ENCODE data around the gene DIAPH2.

Gene DIAPH2

DNA sequence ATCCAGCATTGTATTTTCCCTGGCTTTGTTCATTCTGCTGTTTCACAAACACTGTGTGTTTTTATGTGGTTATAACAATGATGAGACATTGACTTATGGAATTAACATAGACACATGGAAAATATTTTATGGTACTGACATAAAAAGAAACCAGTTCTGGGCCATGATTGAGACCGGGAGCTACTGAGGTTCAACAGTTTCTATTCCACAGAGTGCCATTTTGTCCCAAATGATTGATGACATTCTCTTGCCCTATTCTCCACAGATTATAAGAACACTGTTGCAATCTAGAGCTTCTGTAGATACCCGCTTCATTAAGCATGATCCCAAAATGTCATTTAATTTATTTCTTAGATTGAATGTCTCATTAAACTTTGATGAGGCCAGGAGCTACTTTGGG, 525.9 kb downstream of the DIAPH2 start:
- no peak for DNase-seq

DNA sequence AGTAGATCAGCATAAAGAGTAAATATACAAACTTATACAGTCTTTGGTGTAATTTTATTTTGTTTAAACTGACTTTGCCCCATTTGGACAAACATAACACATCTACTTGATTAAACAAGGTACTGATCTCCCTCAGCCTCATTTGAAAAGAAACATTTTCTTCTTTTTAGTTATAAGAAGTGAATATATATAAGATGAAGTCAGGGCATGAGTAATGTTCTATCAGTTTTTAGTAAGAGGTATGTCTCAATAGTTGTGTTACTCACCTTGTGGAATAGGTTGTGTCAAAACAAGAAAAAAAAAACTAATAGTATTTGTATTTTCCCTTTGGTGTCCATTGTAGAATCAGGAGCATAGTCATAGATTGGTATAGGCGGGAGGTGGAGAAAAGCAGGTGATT, 526.4 kb downstream of the DIAPH2 start:
- no peak for DNase-seq

DNA sequence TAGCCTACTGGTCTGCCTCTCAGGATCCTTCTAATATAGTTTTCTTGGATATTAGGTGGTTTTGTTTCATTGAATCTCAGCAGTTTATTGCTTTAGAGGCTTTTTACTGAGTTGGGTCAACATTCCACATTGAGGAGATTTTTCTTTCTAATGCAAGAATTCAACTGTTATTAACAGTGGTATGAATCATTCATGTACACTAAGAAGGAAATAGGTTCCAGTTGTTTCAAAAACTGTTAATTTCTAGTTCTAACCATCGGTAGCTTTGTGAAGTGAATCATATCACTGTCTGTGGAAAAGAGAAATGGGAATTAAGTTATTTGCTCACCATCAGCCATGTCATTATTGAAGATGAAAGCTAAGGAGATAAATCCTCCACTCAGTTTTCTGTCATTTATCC, 530.5 kb downstream of the DIAPH2 start:
- no peak for DNase-seq

DNA sequence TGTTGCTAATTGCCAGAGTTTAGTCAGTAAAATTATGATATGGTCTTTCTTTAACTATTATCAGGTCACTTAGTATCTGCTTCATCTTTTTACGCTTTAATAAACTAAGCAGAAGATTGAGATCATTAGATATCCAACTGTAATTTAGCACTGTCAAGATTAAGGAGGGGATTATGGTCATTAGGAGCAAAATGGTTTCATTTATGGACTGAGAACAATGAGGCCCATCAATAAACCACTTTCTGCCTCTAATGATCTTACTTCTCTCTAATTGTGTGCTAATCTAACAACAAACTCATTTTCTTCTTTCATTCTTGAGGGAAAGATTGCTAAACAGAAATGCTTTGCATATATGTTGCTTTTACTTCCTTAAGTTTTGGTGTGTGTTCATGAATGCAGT, 539.5 kb downstream of the DIAPH2 start:
- no peak for DNase-seq

DNA sequence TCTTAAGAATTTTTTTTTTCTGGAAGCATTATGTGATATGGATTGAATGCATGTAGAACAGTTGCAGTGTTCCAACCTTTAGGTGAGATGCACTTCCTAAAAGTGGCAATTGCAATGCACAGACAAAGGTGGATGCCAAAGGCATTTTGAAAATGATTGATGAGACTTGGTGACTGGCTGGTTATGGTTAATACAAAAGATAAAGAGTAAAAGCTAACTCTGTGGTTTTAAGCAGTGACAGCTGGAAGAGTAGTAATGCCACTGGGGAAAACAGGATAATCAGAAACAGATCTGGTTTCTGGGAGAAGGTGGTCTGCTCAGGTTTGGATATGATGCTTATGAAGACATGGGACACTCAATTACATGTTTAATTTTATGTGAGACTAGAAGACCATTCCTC, 544.7 kb downstream of the DIAPH2 start:
- DNase-seq, result no peak

DNA sequence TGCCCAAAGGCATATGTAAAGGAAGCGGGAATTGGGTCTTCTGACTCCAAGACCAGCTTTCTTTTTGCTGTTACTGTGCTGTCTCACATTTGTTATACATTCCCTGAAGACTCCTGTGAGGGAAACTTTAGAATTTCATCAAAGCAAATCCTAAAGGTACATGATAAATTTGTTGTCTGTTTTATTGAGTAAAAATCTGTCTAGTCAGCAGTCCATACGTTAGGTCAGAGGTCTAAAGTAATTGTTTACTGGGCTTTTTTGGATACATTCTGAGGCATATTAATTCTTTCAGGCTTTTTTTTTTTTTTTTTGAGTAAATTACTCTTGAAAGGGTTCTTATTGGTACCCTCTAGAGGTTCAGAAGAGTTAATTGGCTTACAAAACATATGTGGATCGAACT, 546.3 kb downstream of the DIAPH2 start:
- no peak for DNase-seq

DNA sequence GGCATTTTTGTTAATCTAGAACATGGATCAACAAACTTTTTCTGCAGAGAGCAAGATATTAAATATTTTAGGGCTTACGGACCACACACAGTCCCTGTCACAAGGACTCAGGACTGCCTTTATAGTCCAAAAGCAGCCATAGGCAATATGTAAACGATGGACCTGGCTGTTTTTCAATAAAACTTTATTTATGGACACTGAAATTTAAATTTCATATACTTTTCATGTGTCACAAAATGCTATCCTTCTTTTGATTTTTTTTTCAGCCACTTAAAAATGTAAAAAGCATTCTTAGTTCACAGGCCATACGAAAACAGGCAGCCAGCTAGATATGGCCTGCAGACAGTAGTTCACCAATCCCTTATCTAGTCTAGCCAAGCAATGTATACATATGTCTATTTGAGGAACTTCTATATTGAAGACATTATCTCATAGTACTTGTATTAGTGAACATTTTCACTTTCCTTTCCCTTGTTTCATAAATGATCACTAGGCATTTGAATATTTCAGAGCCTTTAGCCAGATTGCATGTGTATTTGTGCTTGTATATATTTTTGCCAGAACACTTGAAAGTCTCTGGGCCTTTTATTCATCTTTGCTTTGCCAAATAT, 549.9 kb downstream of the DIAPH2 start:
- DNase-seq, result no peak

DNA sequence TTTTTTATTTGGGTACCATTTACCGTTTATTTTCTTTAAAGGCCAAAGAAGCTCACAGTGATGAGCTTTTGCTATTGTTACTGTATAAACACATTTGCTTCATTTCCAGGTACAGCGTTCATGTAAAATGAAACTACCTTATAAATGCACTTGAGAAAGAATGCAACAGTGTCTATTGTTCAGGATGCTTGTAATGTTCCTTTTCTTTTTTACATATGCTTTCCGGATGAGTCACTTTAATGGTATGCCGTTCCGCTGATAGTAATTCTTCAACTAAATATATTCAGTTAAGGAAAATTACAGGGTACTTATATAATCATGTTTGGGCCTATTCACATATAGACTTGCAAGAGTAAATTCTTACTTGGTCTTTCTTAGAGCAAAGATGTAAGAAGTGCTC, 554.0 kb downstream of the DIAPH2 start:
- peak; percentile 8 for DNase-seq

DNA sequence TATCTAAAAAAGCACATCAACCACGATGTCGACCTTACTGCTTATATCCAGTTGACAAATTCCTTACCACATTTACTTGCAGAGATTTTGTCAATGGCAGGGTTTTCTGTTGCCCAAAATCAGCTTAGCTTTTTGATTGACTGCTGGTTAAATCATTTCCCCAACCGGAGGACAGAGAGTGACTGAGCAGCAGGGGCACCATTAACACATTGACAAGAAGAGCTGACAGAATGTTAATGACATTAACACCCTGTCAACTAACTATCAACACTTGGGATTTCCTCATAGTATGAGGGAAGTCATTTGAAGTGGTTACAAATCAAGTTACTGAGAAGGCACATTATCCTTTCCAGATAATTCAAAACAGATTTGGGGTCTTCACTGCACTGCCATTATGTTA, 567.5 kb downstream of the DIAPH2 start:
- DNase-seq, result no peak

DNA sequence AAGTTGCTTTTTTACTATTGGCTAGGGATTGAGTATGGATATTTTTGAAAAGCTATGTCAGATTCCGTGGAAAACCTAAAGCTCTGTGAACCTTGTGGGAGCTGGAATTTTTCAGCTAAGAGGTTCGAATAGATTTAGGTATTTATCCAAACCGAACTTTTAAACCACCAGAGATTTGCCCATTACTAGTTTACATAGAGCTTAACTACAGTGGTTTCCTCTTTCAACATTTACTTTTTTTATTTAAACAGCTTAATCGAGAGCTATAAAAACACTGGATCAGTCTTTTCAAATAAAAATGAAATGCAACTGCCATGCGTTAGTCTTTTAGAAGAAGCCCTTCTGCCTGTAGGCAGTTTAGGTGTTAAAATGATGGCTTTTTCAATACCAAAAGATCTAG, 576.0 kb downstream of the DIAPH2 start:
- no peak for DNase-seq

DNA sequence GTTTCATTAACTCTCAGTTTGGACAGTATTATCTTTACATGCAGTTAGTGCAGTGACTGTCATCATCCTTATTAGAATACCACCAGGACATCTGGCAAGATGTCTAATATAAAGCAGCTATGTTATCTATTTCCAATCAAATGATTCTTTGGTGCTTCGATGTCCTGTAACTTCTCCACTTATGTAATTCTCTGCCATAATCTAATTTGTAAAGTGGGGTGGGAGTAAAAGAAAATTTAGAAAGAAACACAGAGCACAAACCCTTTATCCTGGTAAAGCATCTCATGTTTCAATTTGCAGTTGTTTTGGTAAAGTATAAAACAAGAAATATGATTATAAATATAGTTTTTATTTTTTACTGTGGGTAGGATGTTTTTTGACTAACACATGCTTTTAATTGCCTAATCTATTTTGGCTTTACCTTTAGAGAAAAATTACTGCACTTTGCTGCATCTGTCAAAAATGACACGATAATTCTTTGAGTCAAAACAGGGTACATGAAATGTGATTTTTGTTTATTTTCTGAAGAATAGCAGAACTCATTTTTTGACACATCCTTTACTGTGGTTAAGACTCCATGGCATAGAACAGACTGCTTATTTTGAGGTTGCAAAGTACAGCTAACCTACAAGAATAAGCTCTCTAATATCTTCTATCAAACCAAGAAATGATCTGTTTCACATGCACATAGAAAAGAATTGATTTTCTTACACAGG, 581.9 kb downstream of the DIAPH2 start:
- DNase-seq, result no peak

DNA sequence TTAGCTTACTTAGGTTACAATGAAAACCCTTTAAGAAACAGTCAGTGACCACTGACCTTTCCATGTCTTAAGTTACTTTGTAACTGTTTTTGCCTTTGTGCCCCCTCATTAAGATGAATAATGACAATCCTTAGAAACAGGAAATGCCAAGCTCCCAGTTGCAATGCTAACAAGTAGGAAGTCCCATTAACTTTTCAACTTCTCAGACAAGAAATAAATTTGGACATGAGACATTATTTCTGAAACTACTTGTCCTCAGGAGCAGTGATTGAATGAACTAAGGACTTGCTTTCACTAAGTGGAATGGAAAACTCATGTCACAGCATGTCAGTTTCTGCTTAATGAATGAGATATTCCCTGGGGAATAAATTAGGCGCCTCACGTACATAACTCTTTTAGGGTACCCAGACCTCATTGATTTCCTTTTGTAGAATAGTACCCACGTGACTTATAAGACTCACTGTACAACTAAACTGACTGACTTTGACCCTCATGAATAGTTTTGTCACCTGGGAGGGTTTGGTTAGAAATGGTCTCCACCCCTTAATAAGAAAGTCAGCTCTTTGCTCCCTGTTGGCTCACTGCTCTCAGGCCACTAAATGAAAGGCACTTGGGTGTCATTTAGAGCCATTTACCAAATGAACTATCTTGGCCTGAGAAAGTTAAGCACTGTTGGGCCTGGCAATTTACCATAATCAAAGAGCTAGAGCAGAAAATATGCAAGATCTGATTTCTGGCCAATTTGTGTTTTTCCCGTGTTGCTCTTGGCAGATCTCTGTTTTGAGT, 582.9 kb downstream of the DIAPH2 start:
- no peak for DNase-seq

DNA sequence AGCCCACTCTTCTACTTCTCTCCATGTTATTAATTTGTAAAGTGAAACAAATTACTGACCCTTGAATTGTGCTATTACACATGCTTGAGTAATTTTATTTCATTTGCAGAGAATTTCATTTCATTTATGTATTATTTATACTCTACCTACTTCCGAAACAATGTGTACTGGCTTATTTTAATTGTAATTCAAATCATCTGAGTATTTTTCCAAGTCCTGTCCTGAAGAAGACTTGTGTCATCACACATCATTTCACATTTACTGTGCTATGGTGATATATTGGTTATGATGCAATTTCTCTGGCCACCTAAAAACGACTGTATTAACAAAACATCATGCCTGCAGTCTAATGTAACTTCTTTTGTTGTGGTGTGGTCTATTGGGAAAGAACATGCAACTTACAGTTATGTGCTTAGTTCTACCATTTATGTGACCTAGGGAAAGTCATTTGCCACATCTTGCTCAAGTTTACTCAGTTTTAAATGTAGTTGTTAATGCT, 583.6 kb downstream of the DIAPH2 start:
- no peak for DNase-seq

DNA sequence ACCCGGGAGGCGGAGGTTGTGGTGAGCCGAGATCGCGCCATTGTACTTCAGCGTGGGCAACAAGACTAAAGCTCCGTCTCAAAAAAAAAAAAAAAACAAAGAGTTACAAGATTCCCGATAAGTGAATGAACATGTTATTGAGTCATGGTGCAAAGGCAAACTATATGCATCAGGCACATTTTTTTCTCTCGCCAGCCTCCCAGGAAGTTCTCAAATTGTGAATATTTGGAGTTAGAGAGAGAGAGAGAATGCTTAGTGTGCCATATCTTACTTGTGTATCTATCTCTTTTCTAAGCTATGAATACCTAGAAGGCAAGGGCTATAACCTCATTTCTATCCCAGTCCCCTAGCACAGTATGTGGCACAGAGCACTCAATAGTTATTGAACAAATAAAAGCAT, 599.9 kb downstream of the DIAPH2 start:
- no peak for DNase-seq

DNA sequence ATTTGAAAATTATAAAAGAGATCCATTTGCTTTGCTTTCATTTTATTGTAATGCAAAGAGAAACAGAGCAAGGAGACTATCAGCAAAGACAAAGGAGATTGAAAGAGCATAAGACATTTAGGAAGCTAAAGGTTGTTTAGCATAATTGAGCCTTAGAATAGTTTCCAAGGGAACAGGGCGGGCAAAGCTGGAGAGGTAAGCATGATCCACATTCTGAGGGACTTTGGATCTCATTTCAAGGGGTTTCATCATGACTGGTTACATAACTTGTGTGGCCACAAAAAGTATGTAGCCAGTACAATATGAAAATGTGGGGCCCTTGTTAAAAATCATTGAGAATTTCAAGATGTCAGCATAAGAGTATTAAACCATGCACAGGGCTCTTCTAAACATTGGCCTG, 605.6 kb downstream of the DIAPH2 start:
- no peak for DNase-seq

DNA sequence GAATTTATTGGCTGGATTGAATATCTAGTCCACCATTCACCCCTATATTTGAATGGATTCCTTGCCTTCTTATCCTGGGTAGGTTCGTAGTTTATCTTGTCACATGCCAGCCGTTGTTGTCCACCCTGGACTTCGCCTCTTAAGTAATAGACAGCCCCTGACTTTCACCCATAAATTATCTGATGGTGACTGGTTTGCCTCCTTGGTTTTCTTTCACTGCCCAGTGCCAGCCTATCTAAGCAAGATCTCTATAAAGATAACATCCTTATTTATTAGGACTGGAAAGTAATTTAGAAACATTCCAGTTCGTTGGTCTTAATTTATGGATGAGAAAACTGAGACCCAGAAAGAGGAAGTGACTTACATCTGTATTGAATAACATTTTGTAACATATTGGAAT, 609.4 kb downstream of the DIAPH2 start:
- no peak for DNase-seq

DNA sequence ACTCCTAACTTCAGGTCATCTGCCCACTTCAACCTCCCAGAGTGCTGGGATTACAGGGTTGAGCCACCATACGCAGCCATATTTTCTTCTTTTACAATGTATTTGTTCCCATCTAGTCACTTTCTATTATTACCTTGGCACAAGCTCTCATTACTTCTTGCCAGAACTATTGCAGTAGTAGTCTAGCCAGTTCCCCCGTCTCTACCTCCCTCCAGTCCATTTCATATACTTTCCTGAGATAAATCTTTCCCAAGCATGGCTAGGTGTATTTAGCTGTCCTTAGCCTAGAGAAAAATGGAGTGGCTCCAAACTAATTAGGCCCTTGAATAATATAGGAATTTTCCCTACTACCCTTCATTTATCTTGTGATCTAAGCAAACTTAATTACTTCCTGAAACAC, 611.3 kb downstream of the DIAPH2 start:
- DNase-seq, result no peak

DNA sequence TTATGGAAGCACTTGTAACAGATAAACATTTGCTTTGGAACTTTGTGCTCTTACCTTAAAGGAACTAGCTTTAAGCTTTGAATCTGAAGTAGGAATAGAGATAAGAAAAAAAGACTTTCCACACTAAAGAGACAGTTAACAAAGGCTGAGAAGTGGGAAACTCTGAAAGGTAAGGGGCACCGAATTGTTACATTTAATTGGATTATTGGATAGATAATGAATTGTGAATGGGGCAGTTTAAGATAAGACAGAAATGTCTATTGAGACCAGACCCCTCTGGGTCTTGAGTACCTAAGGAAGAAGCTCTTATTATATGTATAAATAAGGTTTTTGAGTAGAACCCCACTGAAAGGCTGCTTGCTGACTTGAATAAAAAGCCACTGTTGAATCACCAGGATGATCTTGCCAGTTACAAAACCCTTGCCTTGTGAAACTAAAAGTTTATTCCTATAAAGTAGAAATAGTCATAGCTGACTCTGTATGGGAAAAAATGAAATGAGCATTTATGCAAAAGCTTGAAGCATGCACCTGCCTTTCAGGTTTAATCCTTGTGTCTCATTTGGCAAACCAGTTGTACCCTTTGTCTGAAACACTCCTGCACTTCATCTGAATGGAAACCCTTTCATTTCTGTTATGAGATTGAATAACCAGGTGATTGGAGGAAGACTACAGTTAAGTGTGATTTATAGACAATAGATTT, 622.3 kb downstream of the DIAPH2 start:
- no peak for DNase-seq

DNA sequence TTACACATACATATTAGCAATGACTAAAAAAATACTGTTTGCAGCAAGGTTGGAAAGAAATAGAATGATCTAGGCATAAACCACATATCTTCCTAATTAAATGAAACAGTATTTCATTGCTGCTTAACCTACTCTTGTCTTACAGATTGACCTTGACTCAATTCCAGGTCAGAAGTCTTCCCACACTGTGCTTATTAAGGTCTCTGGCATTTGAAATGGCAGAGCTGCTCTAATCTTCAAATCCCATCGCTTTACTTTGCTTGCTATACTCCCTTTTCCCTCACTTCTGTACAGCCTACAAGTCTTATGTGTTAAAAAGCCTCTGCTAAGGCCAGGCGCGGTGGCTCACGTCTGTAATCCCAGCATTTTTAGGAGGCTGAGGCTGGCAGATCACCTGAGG, 623.5 kb downstream of the DIAPH2 start:
- no peak for DNase-seq

DNA sequence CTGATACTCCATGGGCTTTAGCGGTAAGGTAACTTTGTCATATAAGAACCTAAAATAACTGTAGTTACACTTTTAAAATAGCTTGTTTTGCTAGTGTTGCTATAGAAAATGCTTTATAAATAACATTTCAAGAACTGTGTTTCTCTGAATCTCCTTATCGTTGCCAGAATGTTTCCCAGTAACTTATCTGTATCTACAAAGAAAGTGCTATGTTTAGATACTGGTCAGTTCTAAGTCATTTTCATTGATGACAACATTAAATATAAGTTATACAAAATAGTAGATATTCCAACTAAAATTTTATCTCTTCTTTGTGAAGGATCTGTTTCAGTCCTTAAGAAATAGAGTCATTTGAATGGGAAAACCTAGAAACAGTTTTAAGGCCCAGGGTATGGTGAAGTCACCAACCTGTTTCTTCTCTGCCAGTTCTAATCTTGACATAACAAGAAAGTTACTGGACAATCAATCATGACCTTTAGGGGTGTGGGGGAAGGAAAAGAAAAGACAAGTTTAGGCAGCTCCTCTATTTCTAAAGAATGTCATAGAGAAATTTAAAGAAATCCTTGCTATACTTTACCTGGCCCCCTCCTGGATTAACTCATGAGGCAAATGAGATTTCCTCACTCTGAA, 625.0 kb downstream of the DIAPH2 start:
- DNase-seq, result no peak

DNA sequence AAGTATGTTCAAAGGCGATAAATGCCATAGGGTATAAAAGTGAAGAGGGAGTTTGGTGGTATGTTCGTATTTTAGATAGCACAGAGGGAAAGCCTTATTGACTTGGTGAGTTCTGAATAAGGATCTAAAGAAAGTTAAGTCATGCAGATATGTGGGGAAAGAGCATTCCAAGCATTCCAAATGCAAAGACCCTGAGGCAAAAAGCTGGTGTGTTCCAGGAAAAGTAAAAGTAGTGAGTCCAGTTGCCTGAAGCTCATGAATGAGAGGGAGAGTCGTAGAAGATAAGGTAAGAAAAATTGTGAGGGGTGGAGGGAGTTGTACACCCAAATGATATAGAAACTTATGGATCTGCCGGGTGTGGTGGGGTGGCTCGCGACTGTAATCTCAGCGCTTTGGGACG, 625.7 kb downstream of the DIAPH2 start:
- no peak for DNase-seq

DNA sequence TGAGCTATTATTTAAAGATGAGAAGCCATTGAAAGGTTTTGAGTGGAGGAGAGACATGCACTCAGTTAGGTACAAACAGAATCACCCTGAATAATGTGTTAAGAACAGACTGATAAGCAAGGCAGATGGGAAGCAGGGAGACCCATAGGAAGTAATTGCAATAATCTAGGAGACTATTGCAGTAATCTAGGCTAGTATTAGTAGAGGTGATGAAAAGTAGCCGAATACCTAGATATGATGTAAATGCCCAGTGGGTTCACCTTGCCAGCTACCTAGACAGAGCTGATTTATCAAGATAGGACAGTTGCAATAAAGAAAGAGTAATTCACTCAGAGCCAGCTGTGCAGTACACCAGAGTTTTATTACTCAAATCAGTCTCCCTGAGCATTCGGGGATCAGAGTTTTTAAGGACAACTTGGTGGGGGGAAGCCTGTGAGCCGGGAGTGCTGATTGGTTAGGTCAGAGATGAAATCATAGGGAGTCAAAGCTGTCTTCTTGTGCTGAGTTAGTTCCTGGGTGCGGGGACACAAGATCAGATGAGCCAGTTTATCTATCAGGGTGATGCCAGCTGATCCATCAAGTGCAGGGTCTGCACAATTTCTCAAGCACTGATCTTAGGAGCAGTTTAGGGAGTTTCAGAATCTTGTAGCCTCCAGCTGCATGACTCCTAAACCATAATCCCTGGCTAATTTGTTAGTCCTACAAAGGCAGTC, 626.6 kb downstream of the DIAPH2 start:
- DNase-seq, result no peak
